Measurements from ENCODE around the gene PCDHGA12. TPM values are rescaled to one million over a fixed set of nuclear protein-coding genes. Genes with fewer than 3 reads are reported as not detected.

The PCDHGA12 gene
- total RNA-seq, 2 donors from 2014 or later, result not detected

Other genes with a start within 250 kb of the PCDHGA12 start
- gene PCDHB16, start 248.1 kb upstream of the PCDHGA12 start, total RNA-seq, result not detected
- gene PCDHB9, start 243.3 kb upstream of the PCDHGA12 start, total RNA-seq, result 1 to 10 TPM in 1 of 2 donors, not detected in 1; 1.0 TPM
- gene PCDHB10, start 238.2 kb upstream of the PCDHGA12 start, total RNA-seq, result not detected
- gene PCDHB11, start 230.9 kb upstream of the PCDHGA12 start, total RNA-seq, result not detected
- not detected for gene PCDHB12, start 221.8 kb upstream of the PCDHGA12 start, total RNA-seq
- not detected for gene PCDHB13, start 216.6 kb upstream of the PCDHGA12 start, total RNA-seq
- gene PCDHB14, start 207.2 kb upstream of the PCDHGA12 start, total RNA-seq, result not detected
- gene PCDHB15, start 185.1 kb upstream of the PCDHGA12 start, total RNA-seq, result under 1 TPM in 1 of 2 donors, not detected in 1; 0.10 TPM
- gene SLC25A2, start 126.5 kb upstream of the PCDHGA12 start, total RNA-seq, result under 1 TPM; 0.65 to 0.70 TPM
- gene TAF7, start 109.7 kb upstream of the PCDHGA12 start, total RNA-seq, result 10 to 100 TPM; 74.4 to 90.7 TPM
- gene PCDHGA1, start 100.0 kb upstream of the PCDHGA12 start, total RNA-seq, result not detected
- gene PCDHGA2, start 91.7 kb upstream of the PCDHGA12 start, total RNA-seq, result not detected
- gene PCDHGA3, start 86.7 kb upstream of the PCDHGA12 start, total RNA-seq, result under 1 TPM in 1 of 2 donors, not detected in 1; 0.22 TPM
- gene PCDHGB1, start 80.4 kb upstream of the PCDHGA12 start, total RNA-seq, result under 1 TPM in 1 of 2 donors, not detected in 1; 0.13 TPM
- gene PCDHGA4, start 75.5 kb upstream of the PCDHGA12 start, total RNA-seq, result under 1 TPM in 1 of 2 donors, not detected in 1; 0.12 TPM
- under 1 TPM; 0.44 to 0.45 TPM for gene PCDHGB2, start 70.5 kb upstream of the PCDHGA12 start, total RNA-seq
- under 1 TPM in 1 of 2 donors, not detected in 1; 0.16 TPM for gene PCDHGA5, start 66.3 kb upstream of the PCDHGA12 start, total RNA-seq
- gene PCDHGB3, start 60.3 kb upstream of the PCDHGA12 start, total RNA-seq, result under 1 TPM; 0.13 to 0.32 TPM
- under 1 TPM; 0.10 to 0.40 TPM for gene PCDHGA6, start 56.6 kb upstream of the PCDHGA12 start, total RNA-seq
- under 1 TPM in 1 of 2 donors, not detected in 1; 0.25 TPM for gene PCDHGA7, start 47.8 kb upstream of the PCDHGA12 start, total RNA-seq
- under 1 TPM; 0.08 to 0.10 TPM for gene PCDHGB4, start 42.8 kb upstream of the PCDHGA12 start, total RNA-seq
- gene PCDHGA8, start 37.9 kb upstream of the PCDHGA12 start, total RNA-seq, result under 1 TPM in 1 of 2 donors, not detected in 1; 0.05 TPM
- under 1 TPM; 0.26 to 0.35 TPM for gene PCDHGB5, start 32.6 kb upstream of the PCDHGA12 start, total RNA-seq
- gene PCDHGA9, start 27.7 kb upstream of the PCDHGA12 start, total RNA-seq, result not detected
- under 1 TPM; 0.10 to 0.20 TPM for gene PCDHGB6, start 22.5 kb upstream of the PCDHGA12 start, total RNA-seq
- gene PCDHGA10, start 17.5 kb upstream of the PCDHGA12 start, total RNA-seq, result under 1 TPM; 0.10 to 0.18 TPM
- gene PCDHGB7, start 12.8 kb upstream of the PCDHGA12 start, total RNA-seq, result not detected
- gene PCDHGA11, start 9.5 kb upstream of the PCDHGA12 start, total RNA-seq, result not detected
- not detected for gene PCDHGC3, start 45.5 kb downstream of the PCDHGA12 start, total RNA-seq
- not detected for gene PCDHGC4, start 54.5 kb downstream of the PCDHGA12 start, total RNA-seq
- gene PCDHGC5, start 58.6 kb downstream of the PCDHGA12 start, total RNA-seq, result not detected
- 100 to 1,000 TPM; 256 to 327 TPM for gene DIAPH1, start 188.5 kb downstream of the PCDHGA12 start, total RNA-seq
- gene HDAC3, start 206.3 kb downstream of the PCDHGA12 start, total RNA-seq, result 10 to 100 TPM; 67.7 to 79.2 TPM
- gene RELL2, start 206.5 kb downstream of the PCDHGA12 start, total RNA-seq, result 10 to 100 TPM; 17.2 to 17.8 TPM
- gene FCHSD1, start 220.9 kb downstream of the PCDHGA12 start, total RNA-seq, result 10 to 100 TPM; 77.6 to 82.2 TPM

Measured in T-helper 17 cell (primary cell).